ENCODE measurements around the gene THRSP. TPM values are rescaled to one million over a fixed set of nuclear protein-coding genes. Genes with fewer than 3 reads are reported as not detected.
"Not testable (repeated sequence)": the region's sequence is repeated elsewhere in the genome, so short reads cannot be mapped to it uniquely, and the experiment has no call there.

Gene THRSP
- total RNA-seq, 2 donors from 2014 or later: 34.6 to 88.4 TPM

GRCh38 chr11:78059749-78060328, 3.8 kb upstream of the THRSP start:
- DNase-seq; ATAC-seq; intact Hi-C loops (cut with DNase I): not testable (repeated sequence)

- intact Hi-C loops (cut with DNase I): no loop called here
- DNase-seq (no peak), ATAC-seq (no peak)
Measured at GRCh38 chr11:78060533-78060932, 3.1 kb upstream of the THRSP start.

- DNase-seq (peak; percentile 37), ATAC-seq (peak; percentile 46 to 72)
- intact Hi-C loops (cut with DNase I): no loop called here
Measured at GRCh38 chr11:78061088-78061920, 2.4 kb upstream of the THRSP start.

GRCh38 chr11:78061921-78062311, 1.7 kb upstream of the THRSP start:
- DNase-seq (no peak), ATAC-seq (peak; percentile 13 to 90)
- intact Hi-C loops (cut with DNase I): no loop called here

GRCh38 chr11:78062671-78063070, 990 bp upstream of the THRSP start:
- DNase-seq (no peak), ATAC-seq (no peak)
- intact Hi-C loops (cut with DNase I): no loop called here

GRCh38 chr11:78065203-78065602, 1.5 kb downstream of the THRSP start:
- ATAC-seq (no peak), DNase-seq (no peak)
- intact Hi-C loops (cut with DNase I): no loop called here

DNA sequence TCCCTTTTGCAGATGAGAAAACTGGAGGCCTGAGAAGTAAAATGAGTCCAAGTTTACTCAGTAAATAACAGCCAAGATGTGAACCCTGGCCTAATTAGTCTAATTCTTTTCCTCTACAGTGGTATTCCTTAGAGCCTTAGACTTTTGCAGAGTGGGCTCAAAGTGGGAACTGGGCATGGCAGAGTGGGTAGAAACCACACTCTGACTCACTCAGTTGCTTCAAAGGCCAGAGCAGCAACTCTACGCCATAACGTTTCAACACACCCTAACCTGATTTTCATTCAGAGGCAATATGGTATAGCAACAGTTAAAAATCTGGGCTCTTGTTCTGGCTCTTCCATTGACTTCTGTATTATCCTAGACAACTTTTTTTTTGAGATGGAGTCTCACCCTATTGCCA, 2.8 kb downstream of the THRSP start:
- DNase-seq (no peak), ATAC-seq (no peak)
- intact Hi-C loops (cut with DNase I): no loop called here

DNA sequence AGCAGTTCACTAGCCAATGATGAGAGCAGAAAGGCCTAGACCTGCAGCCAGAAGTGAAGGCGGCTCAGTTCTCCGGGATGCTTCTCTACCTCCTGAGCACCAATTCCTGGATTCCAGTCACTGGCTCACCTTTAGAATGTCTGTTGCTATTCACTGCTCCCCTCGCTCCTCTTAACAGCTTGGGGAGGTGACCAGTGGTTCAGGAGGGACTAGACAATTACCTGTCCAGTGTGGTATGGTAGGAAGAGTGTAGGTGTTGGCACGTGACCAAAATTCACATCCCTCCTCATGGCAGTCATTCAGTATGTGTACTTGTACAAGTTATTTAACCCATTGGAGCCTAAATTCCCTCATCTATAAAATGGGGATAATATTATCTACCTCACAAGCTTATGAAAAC, 4.0 kb downstream of the THRSP start:
- intact Hi-C loops (cut with DNase I): no loop called here
- DNase-seq: no peak
- no peak for ATAC-seq

GRCh38 chr11:78069465-78069864, 5.8 kb downstream of the THRSP start:
- no peak for DNase-seq
- intact Hi-C loops (cut with DNase I): no loop called here
- ATAC-seq: peak in 1 of 2 donors; percentile 2

- ATAC-seq: no peak
Measured at GRCh38 chr11:78070621-78071020, 7.0 kb downstream of the THRSP start.

GRCh38 chr11:78071717-78072116, 8.1 kb downstream of the THRSP start:
- DNase-seq (no peak), ATAC-seq (no peak)
- intact Hi-C loops (cut with DNase I): loop anchor here in 1 of 2 donors (10.0 kb wide), 1 partner anchor 113 kb away; the partner anchor contains the start of genes KCTD21 and USP35

More at GRCh38 chr11:78070621-78071020, 7.0 kb downstream of the THRSP start:
- no peak for DNase-seq
- intact Hi-C loops (cut with DNase I): loop anchor here in 1 of 2 donors (10.0 kb wide), 1 partner anchor 114 kb away; the partner anchor contains the start of genes KCTD21 and USP35

- no peak for ATAC-seq
- no peak for DNase-seq
- intact Hi-C loops (cut with DNase I): loop anchor here in 1 of 2 donors (10.0 kb wide), 1 partner anchor 112 kb away; the partner anchor contains the start of genes KCTD21 and USP35
Measured at GRCh38 chr11:78072455-78072854, 8.8 kb downstream of the THRSP start.

GRCh38 chr11:78074756-78075155, 11.1 kb downstream of the THRSP start:
- DNase-seq (no peak), ATAC-seq (no peak)
- intact Hi-C loops (cut with DNase I): loop anchor here in 1 of 2 donors (10.0 kb wide), 1 partner anchor 110 kb away; the partner anchor contains the start of genes KCTD21 and USP35

DNA sequence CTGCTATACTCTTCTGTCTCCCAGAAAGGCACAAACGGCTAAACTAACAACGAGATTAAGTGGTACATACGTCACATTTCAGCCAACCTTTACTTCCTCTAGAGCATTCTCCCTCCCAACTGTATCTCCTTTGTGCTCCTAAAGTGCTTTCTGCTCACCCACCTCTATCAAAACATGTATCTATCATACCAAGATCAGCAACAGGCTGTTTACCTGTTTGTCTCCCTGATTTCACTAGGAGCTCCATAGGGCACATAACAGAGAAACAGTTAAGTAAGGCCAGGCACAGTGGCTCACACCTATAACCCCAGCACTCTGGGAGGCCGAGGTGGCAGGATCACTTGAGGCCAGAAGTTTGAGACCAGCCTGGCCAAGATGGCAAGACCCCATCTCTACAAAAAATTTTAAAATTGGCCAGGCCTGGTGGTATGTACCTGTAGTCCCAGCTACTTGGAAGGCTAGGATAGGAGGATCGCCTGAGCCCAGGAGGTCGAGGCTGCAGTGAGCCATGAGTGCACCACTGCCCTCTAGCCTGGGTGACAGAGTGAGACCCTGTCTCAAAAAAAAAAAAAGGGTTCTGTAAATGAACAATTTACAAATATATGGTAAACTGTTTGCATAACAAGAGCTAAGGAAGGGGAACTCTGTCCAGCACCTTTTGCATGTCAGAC, 13.2 kb downstream of the THRSP start:
- ATAC-seq (no peak), DNase-seq (no peak)
- intact Hi-C loops (cut with DNase I): loop anchor here in 1 of 2 donors (10.0 kb wide), 1 partner anchor 108 kb away; the partner anchor contains the start of genes KCTD21 and USP35

GRCh38 chr11:78077592-78077991, 13.9 kb downstream of the THRSP start:
- ATAC-seq: not testable (repeated sequence)
- intact Hi-C loops (cut with DNase I): loop anchor here in 1 of 2 donors (10.0 kb wide), 1 partner anchor 107 kb away; the partner anchor contains the start of genes KCTD21 and USP35

DNA sequence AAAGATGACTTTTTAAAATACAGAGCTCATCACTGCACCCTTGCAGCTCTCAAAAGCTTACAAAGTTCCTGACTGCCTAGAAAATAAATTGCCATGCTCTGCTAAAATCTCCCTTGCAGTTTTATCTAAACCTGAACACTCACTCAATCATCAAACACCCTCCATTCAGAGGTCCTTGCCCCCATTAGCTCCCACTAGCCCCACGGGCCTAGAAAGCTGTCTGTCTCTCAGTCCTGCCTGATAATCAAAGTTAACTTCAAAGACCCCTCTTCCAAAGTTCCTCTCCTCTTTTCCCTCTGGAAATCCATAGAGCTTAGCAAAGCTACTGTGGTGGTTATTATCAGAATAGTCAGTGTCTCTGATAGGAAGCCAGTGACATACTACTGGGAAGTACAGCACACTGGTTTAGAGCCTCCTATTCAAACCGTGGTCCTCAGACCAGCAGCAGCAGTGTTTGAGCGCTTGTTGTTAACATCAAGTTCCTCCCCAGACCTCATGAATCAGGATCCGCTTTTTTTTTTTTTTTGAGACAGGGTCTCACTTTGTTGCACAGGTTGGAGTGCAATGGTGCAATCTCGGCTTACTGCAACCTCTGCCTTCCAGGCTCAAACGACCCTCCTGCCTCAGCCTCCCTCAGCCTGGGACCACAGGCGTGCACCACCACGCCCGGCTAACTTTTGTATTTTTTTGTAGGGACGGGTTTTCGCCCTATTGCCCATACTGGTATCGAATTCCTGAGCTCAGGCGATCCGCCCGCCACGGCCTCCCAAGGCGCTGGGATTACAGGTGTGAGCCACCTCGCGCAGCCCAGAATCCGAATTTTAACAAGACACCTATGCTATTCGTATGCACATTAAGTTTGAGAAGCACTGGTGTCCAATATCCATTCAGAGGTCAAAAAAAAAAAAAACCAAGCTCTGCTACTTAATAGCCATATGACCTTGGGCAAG, 14.8 kb downstream of the THRSP start:
- intact Hi-C loops (cut with DNase I): loop anchor here in 1 of 2 donors (10.0 kb wide), 1 partner anchor 106 kb away; the partner anchor contains the start of genes KCTD21 and USP35
- ATAC-seq: no peak
- no peak for DNase-seq

More at GRCh38 chr11:78077592-78077991, 13.9 kb downstream of the THRSP start:
- not testable (repeated sequence) for DNase-seq

DNA sequence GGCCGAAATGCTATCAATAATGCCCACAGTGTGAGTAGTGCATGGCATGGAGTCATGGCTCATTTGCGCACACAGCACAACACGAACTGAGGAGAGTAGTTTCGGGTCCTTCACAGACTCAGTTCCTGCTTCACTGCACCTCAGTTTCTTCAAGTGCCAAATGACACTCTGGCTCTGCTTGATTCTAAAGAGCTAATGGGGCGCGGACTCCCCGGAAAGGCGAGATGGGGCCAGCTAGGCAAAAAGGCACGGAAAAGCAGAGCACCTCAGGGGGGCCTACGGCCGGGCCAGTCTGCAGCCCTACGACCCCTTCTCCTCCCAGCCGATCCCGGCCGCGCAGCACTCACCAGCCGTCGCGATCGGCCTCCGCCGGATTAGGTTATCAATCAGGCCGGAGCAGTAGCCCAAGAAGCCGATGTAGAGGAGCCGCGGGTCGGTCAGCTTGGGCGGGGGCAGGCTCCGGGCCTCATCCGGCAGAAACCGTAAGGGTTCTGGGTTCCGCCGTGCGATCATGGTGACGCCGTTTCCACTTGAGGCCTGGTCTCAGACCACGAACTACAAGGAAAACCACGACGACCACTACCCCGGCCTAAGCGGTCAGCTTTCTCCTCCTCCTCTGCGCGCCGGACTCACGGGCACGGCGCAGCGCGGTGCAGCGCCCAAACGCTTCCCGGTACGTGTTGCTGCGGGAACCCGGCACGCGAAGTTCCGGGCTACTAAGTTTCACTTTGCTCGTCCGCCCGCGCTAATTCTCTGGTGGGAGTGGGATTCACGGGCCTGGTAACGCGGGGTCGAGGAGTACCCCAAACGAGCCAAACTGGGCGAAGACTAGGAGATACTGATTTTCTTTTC, 15.8 kb downstream of the THRSP start, which contains the start of gene NDUFC2:
Gene NDUFC2 (minus strand): TSS at position 631 of the 852 bp plus-strand sequence. CDS start 118 bp downstream, at position 513.
- DNase-seq (peak; percentile 85), ATAC-seq (peak; percentile 96 to 97)
- intact Hi-C loops (cut with DNase I): loop anchor here in 1 of 2 donors (10.0 kb wide), 1 partner anchor 105 kb away; the partner anchor contains the start of genes KCTD21 and USP35
